ENCODE results near the gene CDC37L1. TPM values are rescaled to one million over a fixed set of nuclear protein-coding genes. Genes with fewer than 3 reads are reported as not detected.

CDC37L1 gene
- total RNA-seq, 1 donor from 2014 or later = 11.3 TPM

Other genes starting within 250 kb of the CDC37L1 start
- 0.17 TPM in 1 of 2 replicates, not detected in the other for gene SLC1A1, start 189.1 kb upstream of the CDC37L1 start, total RNA-seq
- 5.5 and 6.0 TPM in 2 replicates for gene PLPP6, start 17.3 kb upstream of the CDC37L1 start, total RNA-seq
- gene SPATA6L, start 13.1 kb upstream of the CDC37L1 start, total RNA-seq = not detected in 2 replicates
- gene AK3, start 61.6 kb downstream of the CDC37L1 start, total RNA-seq = 22.9 and 27.3 TPM in 2 replicates
- 44.1 and 44.6 TPM in 2 replicates for gene RCL1, start 113.4 kb downstream of the CDC37L1 start, total RNA-seq